Mesodermal cell (in vitro differentiated cells): ENCODE measurements around the gene KIZ.

Experiments used
- H3K27ac ChIP-seq: 2 replicates; pipeline ENCODE4 v1.7.0; 2013; ENCODE audit warnings: mild to moderate bottlenecking, low read depth, low read length, moderate library complexity; ENCODE audit not compliant: severe bottlenecking
- H3K36me3 ChIP-seq: 2 replicates; pipeline ENCODE4 v1.7.1; 2013; ENCODE audit warnings: mild to moderate bottlenecking, low read length, moderate library complexity; ENCODE audit not compliant: control insufficient read depth, insufficient read depth
- H3K4me1 ChIP-seq: one replicate; pipeline ENCODE4 v1.7.1; 2013; ENCODE audit warnings: mild to moderate bottlenecking, low read length; ENCODE audit not compliant: insufficient read depth, control insufficient read depth, poor library complexity, severe bottlenecking
- H3K4me3 ChIP-seq: 2 replicates; pipeline ENCODE4 v1.7.0; 2013; ENCODE audit warnings: low read length, control low read depth, mild to moderate bottlenecking; ENCODE audit not compliant: insufficient read depth, poor library complexity, severe bottlenecking; ENCODE audit errors: extremely low read depth
- H3K9me3 ChIP-seq: 2 replicates; pipeline ENCODE4 v1.7.1; 2013; ENCODE audit warnings: mild to moderate bottlenecking, low read length, moderate library complexity; ENCODE audit not compliant: control insufficient read depth
- WGBS, 2 experiments: methylation state at CpG; one replicate each; pipeline ENCODE4 v1.1.5; 2013; ENCODE audit warnings: missing lambda C conversion rate in 2 of 2; ENCODE audit not compliant: insufficient coverage in 2 of 2; 5-methylcytosine and 5-hydroxymethylcytosine counted together

KIZ gene

DNA sequence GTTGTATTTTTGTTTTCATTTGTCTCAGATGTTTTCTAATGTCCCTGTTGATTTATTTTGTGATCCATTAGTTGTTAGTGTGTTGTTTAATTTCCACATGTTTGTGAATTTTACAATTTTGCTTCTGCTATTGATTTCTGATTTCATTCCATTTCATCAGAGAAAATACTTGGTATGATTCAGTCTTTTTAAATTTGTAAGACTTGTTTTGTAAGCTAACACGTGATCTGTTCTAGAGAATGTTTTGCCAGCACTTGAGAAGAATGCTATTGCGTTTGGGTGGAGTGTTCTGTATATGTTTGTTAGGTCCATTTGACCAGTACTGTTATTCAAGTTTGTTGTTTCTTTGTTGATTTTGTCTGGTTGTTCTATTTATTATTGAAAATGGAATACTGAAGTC lies 53.9 kb downstream of the KIZ start:
- Histone ChIP-seq H3K27ac (no peak overlapping the region), H3K9me3 (peaks cover 7% of the 10 kb centered on the region), H3K4me1 (no peaks in the 10 kb centered on the region), H3K4me3 (no peak overlapping the region), H3K36me3 (no peaks in the 10 kb centered on the region)
- 71 to 100% methylated on average over 1 to 2 of the region's 2 CpGs for WGBS, 2 experiments

DNA sequence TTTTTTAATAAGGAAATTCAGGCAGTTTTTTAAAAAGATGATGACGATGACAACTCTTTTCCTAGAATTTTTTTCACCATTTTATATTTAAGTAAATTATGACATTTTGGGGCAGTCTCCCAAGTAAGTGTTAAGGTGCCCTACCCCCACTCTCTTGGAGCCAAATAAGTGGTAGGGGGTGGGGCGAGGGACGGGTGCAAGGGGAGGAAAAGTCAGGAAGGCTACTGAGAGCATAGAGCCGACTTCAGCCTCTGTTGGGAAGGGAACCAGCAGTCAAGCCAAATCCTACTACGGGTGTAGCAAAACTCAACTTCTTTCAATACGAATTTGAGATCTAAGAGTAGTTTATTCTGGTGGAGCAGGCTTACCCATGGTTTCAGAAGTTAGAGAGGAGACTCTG lies 54.4 kb downstream of the KIZ start:
- WGBS, 2 experiments = 54 to 82% methylated on average over 3 of the region's 6 CpGs
- Histone ChIP-seq H3K9me3 (peaks cover 7% of the 10 kb centered on the region), H3K36me3 (no peaks in the 10 kb centered on the region), H3K27ac (no peak overlapping the region), H3K4me3 (no peak overlapping the region), H3K4me1 (no peaks in the 10 kb centered on the region)

DNA sequence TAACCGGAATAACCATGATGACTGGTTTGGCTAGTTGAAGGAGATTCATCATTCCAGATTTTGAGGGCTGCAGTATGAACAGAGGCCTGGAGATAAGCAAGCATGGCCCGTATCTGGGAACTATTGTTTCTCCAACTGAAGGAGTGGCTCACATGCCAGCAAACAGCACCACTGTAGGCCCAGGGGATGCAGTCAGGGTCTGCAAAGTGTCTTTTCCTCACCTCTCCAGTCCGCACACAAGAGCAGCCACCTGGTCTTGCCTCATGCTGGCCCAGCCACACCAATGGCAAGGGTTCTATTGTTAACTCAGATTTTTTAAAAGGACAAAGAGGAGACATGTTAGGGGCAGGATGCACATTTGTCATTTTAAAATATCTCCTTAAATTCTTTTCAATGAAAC lies 55.1 kb downstream of the KIZ start:
- H3K36me3 ChIP-seq = no peaks in the 10 kb centered on the region
- H3K27ac ChIP-seq = no peak overlapping the region
- no peaks in the 10 kb centered on the region for H3K4me1 ChIP-seq
- peaks cover 7% of the 10 kb centered on the region for H3K9me3 ChIP-seq
- H3K4me3 ChIP-seq = no peak overlapping the region
- 89 to 94% methylated on average over 2 of the region's 3 CpGs for WGBS, 2 experiments

DNA sequence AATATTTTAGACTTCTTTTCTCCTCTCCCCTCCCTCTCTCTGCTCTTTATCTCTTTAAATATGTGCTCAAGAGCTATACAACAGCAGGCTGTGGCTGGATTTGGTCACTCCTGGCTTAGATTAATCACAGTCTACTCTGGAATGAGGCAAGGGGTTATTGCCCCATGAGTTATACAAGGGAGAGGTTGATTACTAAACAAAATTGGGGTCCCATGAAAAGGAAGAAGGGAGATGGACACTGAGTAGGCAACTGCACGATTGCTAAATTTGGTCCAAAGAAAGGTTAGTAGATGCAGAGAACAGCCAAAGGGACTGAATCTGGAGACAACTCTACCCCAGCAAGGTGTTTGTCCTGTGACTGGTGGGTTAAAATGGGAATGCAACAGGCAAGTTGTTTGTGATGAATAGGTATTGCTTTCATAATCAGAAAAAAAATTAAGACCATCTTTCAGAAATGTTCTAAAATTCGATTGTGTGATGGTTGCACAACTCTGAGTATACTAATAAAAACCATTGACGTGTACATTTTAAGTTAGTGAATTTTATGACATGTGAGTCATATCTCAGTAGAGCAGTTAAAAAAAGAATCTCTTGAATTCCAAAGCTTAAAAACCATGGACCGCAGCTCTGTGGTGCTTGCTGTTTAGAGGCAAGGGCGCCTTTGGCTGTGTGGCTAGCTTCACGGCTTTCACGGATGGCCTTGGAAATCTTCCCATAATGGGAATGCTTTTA lies 57.1 kb downstream of the KIZ start:
- Histone ChIP-seq H3K4me3 (no peak overlapping the region), H3K9me3 (peaks cover under 1% of the 10 kb centered on the region), H3K27ac (no peak overlapping the region), H3K4me1 (no peaks in the 10 kb centered on the region), H3K36me3 (no peaks in the 10 kb centered on the region)
- 92 to 100% methylated on average over 1 to 4 of the region's 7 CpGs for WGBS, 2 experiments

DNA sequence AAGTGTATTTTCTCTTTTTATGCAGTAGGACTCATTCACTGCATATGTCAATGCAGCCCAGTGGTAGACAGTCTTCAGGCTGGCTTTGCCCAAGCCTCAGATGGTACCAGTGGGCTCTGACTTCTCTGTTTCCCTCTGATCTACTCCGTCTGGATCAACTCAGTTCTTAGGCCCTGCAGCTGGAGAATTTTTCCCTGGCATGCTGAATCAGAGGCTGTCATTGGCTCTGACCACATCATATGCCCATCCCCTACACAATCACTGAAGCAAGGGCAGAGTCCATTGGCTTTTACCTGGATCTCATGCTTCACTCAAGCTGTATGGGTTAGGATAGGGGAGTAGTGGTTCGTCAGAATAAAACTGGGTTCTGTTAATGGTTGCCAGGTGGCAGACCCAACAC lies 57.8 kb downstream of the KIZ start:
- no peak overlapping the region for H3K4me3 ChIP-seq
- WGBS, 2 experiments = 80% methylated on average over 1 of the region's 2 CpGs; no CpG with 5 or more reads in 1 of the 2 experiments
- H3K4me1 ChIP-seq = no peaks in the 10 kb centered on the region
- H3K36me3 ChIP-seq = no peaks in the 10 kb centered on the region
- no peak overlapping the region for H3K27ac ChIP-seq
- no peaks in the 10 kb centered on the region for H3K9me3 ChIP-seq

DNA sequence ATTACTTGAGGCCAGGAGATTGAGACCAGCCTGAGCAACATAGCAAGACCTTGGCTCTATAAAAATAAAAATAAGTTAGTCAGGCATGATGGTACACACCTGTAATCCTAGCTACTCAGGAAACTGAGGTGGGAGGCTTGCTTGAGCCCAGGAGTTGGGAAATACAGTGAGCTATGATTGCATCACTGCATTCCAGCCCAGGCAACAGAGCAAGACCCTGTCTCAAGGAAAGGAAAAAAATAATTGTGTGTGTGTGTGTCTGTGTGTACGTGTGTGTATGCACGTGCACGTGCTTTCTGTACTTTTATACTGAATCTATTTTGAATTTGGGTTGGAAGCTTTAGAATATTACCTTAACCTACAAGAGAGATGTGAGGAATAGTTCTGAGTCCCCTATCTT lies 58.9 kb downstream of the KIZ start:
- Histone ChIP-seq H3K4me3 (no peak overlapping the region), H3K4me1 (no peaks in the 10 kb centered on the region), H3K36me3 (no peaks in the 10 kb centered on the region), H3K27ac (no peak overlapping the region), H3K9me3 (no peaks in the 10 kb centered on the region)
- 100% methylated on average over 3 of the region's 3 CpGs; no CpG with 5 or more reads in 1 of the 2 experiments for WGBS, 2 experiments

DNA sequence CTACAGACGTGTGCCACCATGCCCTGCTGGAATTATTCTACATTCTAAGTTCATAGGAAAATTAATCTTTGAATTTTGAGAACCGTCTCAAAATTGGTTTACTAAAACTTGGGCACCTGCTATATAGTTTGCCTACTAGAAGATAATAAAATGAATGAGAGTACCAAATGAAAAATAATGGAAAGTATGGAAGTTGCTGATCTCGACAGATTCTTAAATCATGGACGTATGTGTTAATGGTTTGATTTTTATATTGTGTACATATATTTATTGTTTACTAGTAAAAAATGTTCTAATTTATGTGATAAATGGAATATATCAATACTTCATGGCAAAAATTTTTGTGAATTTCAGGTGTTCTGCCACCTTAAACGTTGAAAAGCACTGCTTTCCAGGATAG lies 60.0 kb downstream of the KIZ start:
- 100% methylated on average over 2 of the region's 5 CpGs; no CpG with 5 or more reads in 1 of the 2 experiments for WGBS, 2 experiments
- H3K27ac ChIP-seq = no peak overlapping the region
- H3K9me3 ChIP-seq = no peaks in the 10 kb centered on the region
- no peaks in the 10 kb centered on the region for H3K4me1 ChIP-seq
- no peaks in the 10 kb centered on the region for H3K36me3 ChIP-seq
- H3K4me3 ChIP-seq = no peak overlapping the region

DNA sequence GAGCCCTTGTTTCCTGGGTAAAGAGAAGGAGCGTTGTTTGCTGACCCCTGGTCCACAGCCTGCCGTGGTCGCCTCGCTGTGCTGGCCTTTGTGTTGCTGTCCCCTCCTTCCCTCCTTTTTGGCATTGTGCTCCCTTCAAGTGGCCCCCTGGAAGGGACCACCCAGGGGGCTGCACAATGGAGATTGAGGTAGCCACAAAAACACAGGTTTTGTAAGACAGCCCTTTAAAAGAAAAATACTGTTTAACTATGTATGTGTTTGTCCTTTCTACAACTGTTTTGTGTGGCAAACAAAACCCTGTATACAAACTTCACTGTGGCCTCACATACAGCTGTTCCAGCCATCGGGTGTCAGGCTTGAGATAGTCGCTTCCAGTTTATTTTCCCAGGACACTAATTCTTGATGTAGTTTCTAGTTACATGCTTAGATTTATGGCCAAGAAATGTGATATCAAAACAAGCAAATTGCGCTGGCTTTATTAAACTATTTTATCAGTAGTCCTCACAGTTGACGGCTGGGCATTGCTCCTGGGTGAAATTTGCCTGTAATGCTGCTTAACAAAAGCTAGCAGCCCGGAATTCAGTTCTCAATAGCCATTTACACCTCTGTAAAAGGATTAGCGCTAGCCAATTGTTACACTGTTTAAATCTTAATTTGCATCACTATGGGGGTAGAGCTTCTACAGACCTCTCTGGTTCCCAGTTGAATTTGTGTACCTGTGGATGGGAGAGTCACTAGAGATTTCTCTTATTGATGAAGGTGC lies 64.1 kb downstream of the KIZ start:
- Histone ChIP-seq H3K9me3 (no peaks in the 10 kb centered on the region), H3K4me1 (no peaks in the 10 kb centered on the region), H3K36me3 (no peaks in the 10 kb centered on the region), H3K4me3 (no peak overlapping the region), H3K27ac (no peak overlapping the region)
- WGBS, 2 experiments = 9% methylated on average over 3 to 7 of the region's 10 CpGs

DNA sequence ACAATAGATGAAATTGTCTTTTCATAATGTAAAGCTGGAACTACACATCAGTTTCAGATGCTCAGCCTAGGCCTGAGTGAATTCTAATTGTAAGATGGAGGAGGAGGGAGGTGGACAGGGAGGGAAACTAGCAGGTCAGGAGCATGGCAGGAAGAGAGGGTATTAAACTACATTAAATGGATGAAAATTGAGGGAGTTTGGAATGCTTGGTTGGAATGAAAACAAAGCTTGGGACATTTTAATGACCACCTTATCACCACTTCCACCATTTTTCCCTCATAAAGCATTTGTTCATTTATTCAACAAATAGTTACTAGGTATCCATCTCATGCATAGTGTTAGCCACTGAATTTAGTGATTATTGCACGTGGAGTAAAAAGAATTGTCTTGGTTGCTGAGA lies 65.0 kb downstream of the KIZ start:
- H3K4me3 ChIP-seq = no peak overlapping the region
- H3K4me1 ChIP-seq = no peaks in the 10 kb centered on the region
- H3K36me3 ChIP-seq = no peaks in the 10 kb centered on the region
- H3K27ac ChIP-seq = no peak overlapping the region
- no peaks in the 10 kb centered on the region for H3K9me3 ChIP-seq
- WGBS, 2 experiments = 25% methylated on average over 1 of the region's 1 CpG; no CpG with 5 or more reads in 1 of the 2 experiments

DNA sequence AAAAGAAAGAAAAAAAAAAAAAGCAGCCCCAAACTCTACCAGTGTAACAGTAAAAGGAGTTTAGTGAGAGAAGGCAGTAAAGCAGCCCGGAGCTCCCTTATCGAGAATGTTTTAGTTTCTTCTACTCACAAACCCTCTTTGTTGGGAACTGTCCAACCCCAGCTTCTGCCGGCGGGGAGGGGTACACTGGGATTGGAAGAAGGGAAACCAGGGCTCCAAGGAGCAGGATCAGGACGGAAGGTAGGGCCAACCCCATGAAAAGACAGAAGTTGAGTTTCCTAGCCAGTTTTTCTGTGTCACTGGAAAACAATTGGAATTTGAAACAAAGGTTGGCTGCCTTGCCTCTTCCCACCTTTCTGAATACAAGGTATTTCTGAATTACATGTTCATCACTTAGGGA lies 66.0 kb downstream of the KIZ start:
- Histone ChIP-seq H3K4me1 (no peaks in the 10 kb centered on the region), H3K4me3 (no peak overlapping the region)
- 19% methylated on average over 3 of the region's 5 CpGs; no CpG with 5 or more reads in 1 of the 2 experiments for WGBS, 2 experiments

DNA sequence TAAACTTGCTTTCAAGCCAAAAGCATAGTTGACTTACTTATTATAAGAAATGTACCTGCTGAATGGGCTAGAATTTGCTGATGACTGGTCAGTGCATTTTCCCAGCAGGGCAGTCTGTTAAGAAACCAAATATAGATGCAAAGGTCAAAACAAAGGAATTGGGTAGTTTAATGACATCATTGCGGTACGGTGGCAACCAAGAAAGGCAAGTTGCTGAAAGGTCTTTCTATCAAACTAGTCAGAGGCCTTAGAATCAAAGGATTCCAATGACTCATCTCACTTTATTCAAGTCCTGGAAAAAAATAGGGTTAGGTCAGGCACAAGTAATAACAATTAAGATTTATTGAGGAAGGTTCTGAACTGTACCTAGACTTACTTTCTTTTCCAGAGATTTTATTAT lies 76.4 kb downstream of the KIZ start:
- H3K9me3 ChIP-seq = no peaks in the 10 kb centered on the region
- no CpG with 5 or more reads among the region's 2 CpGs for WGBS, 2 experiments
- H3K27ac ChIP-seq = no peak overlapping the region
- H3K4me1 ChIP-seq = no peaks in the 10 kb centered on the region
- no peaks in the 10 kb centered on the region for H3K36me3 ChIP-seq
- no peak overlapping the region for H3K4me3 ChIP-seq

More for the DNA sequence above, 66.0 kb downstream of the KIZ start:
- Histone ChIP-seq H3K36me3 (no peaks in the 10 kb centered on the region), H3K9me3 (no peaks in the 10 kb centered on the region), H3K27ac (no peak overlapping the region)
